T-helper 9 cell (primary cell): ENCODE data around the gene CYP3A4.
"Not testable (repeated sequence)": the region's sequence is repeated elsewhere in the genome, so short reads cannot be mapped to it uniquely, and the experiment has no call there.

Experiments used
- DNase-seq: peaks from one replicate; pipeline ENCODE4 v3.0.0-alpha.2; 2020
- total RNA-seq, 2 donors: gene quantifications; one replicate each; lab custom pipeline; 2026; lab: John Stamatoyannopoulos, UW

The CYP3A4 gene
- total RNA-seq = 0 reads per million in 2 donors

- DNase-seq = no peak
Observed at GRCh38 chr7:99784007-99784406, at the start of gene CYP3A4. Gene CYP3A4, minus strand, starts transcription at chr7:99784184. Its CDS starts 103 bp downstream, at chr7:99784081.

- DNase-seq = no peak
Observed at GRCh38 chr7:99833289-99833877, 49.4 kb upstream of the CYP3A4 start.

- DNase-seq = no peak
Observed at GRCh38 chr7:99831595-99831994, 47.6 kb upstream of the CYP3A4 start.

DNA sequence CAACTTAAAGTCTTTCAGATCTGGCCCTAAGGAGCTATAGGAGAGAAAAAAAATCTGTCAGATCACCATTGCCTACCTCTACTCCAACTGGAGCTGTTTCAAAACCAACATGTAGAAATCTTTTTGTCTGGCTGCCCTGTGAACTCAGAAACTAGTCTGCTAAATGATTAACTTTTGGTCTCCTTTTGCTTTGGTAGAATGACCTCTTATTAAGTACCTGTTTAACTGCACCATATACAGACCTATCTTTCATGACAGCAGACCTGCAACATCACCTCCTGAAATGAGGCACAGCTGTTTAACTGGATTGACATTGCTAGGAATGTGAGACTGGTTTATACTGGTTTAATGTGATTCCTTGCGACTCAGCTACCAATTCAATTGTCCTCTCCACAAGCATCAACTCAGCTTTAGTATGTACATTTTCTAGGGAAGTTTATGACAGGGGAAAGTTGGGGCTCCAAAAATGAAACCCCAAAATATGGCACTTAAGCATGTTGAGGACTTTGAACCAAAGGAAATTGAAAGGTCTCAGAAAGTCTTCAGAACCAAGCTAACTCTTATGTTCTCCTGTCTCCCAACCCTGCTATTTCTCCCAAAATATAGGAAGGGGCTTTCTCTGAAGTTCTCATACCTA, 45.7 kb upstream of the CYP3A4 start:
- no peak for DNase-seq

DNA sequence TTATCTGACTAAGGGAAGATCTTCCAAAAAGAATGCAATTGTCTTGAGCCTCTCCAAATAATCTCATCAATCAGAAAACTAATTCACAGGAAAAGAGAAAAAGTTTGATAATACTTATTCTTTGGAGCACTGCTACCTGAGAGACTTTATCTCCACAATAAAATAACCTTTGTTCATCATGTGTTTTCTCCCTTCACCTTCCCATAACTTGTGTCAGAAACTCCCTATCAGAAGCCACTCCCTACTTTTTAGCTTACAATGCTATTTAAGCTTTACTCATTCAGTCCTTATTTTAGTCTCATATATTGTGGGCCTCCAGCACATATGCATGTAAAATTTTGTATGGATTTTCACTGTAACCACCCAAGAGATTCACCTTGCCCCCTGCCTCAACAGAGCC, 44.8 kb upstream of the CYP3A4 start:
- DNase-seq = no peak

DNA sequence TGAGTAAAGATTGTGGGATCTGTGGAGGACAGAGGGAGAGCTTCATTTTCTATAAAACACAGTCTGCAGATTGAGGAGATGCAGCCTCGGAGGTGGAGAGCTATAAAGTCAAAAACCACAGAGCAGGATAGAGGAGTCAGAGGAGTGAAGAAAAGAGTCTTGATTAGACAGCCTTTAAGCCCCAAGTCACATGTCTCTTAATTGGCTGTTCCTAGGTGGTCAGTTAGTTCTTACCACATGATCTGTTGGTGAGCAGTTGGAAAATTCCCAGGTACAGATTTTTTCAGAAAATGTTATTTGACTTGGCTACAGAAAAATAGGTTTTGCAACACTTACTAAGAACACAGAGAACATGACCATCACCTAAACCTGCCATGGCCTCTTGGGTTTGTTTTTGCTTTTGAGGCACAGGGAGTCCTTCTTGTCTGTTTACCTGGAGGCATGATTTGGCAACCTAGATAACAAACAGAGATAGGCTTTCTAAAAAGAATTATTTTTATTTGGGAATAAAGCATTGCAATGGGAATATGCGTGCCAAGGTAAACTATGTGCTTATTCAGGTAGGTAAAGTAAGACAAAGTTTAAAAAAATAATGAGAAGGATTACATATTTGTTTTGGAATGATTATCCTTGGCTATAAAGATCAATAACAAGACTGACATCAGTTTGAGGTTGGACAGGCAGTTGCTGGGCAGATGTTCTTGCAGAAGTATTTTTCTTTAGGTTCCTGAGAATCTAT, 43.2 kb upstream of the CYP3A4 start:
- DNase-seq = no peak

GRCh38 chr7:99825873-99826272, 41.9 kb upstream of the CYP3A4 start:
- no peak for DNase-seq

GRCh38 chr7:99825452-99825851, 41.5 kb upstream of the CYP3A4 start:
- DNase-seq = no peak

- DNase-seq = no peak
Observed at GRCh38 chr7:99824091-99824490, 40.1 kb upstream of the CYP3A4 start.

GRCh38 chr7:99822731-99823718, 39.0 kb upstream of the CYP3A4 start:
- no peak for DNase-seq

DNA sequence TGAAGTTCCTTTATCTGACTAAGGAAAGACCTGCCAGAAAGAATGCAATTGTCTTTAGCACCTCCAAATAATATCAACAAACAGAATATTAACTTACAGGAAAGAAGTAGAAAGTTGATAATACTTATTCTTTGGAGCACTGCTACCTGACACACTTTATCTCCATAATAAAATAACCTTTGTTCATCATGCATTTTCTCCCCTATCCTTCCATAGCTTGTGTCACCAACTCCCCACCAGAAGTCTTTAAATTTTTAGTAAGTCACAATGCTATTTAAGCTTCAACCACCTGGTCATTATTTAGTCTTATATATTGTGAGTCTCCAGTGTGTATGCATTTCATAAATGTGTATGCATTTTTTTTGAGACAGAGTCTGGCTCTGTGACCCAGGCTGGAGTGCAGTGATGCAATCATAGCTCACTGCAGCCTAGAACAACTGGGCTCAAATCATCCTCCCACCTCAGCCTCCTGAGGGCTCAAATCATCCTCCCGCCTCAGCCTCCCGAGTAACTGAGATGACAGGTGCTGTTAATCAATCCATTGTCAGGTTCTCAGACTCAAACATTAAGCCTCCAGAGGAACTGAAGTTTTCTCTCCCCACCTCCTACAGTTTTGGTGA, 36.5 kb upstream of the CYP3A4 start:
- DNase-seq = no peak

GRCh38 chr7:99808766-99809165, 24.8 kb upstream of the CYP3A4 start:
- DNase-seq = no peak

DNA sequence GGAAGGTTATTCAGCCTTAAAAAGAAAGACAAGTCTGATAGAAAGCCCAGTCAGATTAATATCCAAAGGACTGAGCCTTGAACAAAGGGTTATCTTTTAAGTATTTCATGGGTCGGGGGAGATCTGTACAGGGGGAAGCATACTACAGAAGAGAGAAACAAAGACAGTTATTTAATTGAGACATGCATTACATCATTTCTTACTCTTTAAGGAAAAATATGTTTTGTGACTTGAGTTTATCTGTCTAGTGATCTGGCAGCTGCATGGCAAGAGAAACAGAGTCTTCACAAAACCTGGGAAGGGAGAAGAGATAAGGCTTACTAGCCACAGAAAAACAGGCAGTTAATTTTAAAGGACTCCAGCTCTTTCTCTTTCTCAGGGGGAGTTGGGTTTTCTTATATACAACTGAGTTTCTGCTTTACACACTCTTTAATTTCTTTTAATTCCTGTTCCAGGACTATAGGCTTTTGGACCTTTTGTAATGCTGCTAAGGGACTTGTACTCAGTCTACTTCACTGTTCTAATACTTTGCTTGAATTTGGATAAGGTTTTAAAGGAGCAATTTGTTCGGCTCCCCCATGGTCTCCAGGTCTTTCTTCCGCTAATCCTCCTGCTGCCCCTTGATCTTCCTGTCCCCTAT, 23.0 kb upstream of the CYP3A4 start:
- no peak for DNase-seq

GRCh38 chr7:99805641-99806040, 21.7 kb upstream of the CYP3A4 start:
- no peak for DNase-seq

DNA sequence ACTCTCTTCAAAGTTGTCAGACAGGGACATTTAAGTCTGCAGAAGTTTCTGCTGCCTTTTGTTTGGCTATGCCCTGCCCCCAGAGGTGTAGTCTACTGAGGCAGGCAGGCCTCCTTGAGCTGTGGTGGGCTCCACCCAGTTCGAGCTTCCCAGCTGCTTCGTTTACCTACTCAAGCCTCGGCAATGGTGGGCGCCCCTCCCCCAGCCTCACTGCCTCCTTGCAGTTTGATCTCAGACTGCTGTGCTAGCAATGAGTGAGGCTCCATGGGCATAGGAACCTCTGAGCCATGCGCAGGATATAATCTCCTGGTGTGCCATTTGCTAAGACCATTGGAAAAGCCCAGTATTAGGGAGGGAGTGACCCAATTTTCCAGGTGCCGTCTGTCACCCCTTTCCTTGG, 19.1 kb upstream of the CYP3A4 start:
- DNase-seq = not testable (repeated sequence)

- not testable (repeated sequence) for DNase-seq
Observed at GRCh38 chr7:99801407-99801806, 17.4 kb upstream of the CYP3A4 start.

DNA sequence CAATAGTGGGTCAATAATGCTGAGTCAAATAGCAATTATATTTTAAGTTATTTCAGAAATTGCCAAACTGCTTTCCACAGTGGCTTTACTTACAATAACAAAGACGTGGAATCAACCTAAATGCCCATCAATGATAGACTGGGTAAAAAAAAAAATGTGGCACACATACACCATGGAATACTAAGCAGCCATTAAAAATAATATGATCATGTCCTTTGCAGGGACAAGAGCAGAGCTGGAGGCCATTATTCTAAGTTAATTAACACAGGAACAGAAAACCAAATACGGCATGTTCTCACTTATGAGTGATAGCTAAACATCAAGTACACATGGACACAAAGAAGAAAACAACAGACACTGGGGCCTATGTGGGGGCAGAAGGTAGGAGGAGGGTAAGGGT, 15.0 kb upstream of the CYP3A4 start:
- no peak for DNase-seq

GRCh38 chr7:99795864-99796263, 11.9 kb upstream of the CYP3A4 start:
- not testable (repeated sequence) for DNase-seq

DNA sequence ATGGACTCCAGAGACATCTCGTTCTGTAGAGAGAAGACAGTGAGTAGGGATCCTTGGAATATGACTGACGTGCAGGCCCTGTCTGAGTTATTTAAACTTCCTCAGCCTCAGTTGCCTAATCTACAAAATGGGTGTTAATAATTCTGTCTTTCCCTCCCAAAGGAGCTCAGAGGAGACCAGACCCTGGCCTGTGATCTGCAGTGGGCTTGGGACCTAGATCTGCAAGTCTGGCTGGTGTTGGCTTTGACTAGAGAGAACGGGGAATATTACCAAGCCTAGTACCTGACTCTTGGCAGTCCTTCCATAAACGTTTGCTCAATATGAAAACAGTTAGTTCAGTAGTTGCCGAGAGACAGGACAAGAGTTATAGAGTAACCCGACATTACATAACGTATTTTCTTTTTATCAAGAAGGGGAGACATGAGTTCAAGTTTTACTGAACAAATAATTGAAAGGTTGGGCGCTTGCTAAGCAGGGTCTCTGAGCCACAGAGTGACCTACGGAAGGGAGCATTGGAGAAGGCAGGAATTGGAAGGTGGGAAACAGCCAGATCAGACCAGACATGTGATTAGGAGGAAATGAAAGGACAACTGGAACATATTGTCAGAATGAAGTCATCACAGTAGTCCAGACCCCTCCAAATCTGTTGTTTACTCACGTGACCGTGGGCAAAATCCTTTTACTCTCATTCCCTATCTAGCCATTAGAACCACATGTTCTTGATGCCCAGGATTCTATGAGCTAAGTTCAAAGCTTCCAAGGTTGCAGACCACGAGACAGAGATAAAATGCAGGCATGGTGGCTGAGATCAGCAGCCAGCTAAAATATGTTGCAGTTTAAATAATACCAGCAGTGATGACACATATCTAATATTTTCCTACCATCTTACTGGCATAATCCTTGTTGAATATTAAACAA, 10.9 kb upstream of the CYP3A4 start:
- DNase-seq = no peak

DNA sequence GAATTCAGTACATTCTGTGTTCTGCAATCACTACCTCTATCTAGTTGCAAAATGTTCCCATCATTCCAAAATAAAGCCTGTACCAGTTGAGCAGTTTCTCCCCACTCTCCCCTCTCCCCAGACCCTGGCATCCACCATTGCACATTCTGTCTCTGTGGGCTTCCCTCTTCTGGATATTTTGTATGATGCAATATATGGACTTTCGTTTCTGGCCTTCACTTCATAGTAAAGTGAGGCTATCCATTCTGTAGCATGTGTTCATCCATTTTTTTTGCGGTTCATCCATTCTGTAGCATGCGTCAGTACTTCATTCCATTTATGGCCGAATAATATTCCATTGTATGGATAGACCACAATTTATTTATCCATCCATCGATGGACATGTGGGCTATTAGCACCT, 9.5 kb upstream of the CYP3A4 start:
- DNase-seq = no peak

DNA sequence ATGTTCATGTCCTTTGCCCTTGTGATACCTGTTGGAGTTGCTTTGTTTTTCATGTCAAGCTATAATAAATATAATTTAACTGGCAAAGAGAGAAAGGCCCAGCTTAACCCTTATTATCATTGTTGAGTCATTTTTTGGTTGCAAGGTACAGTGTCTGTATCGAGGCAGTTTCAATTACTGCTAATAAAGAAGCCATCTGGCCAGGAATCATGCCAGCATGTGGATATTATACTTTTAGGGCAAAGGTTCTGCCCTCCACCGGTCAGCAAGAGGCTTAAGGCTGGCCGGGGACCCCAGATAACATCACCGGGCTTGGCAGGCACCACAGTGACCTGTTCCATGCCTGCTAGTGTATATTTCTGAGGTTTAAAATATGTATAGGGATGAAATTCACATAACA, 9.0 kb upstream of the CYP3A4 start:
- DNase-seq = no peak
